Suprapubic skin (tissue), 4 donors: ENCODE results near the gene SYNE2. TPM values are rescaled to one million over a fixed set of nuclear protein-coding genes. Genes with fewer than 3 reads are reported as not detected.
A peak's percentile ranks its signal among the peaks of the same experiment; 100 is the strongest.
"Not testable (repeated sequence)": the region's sequence is repeated elsewhere in the genome, so short reads cannot be mapped to it uniquely, and the experiment has no call there.

Experiments used
- DNase-seq, 2 donors: peaks; one replicate each; pipeline ENCODE4 v3.0.0-alpha.2; 2019; ENCODE audit warnings: low spot score in 2 of 2
- H3K27ac ChIP-seq: fragments of 200-600 bp; sonication (generic); one replicate; pipeline ENCODE4 v1.5.1; 2019
- H3K27me3 ChIP-seq: fragments of 200-600 bp; sonication (generic); one replicate; pipeline ENCODE4 v1.5.1; 2019
- H3K36me3 ChIP-seq: fragments of 200-600 bp; sonication (generic); one replicate; pipeline ENCODE4 v1.5.1; 2019
- H3K4me1 ChIP-seq: fragments of 200-600 bp; sonication (generic); one replicate; pipeline ENCODE4 v1.5.1; 2019
- H3K4me3 ChIP-seq: fragments of 200-600 bp; sonication (generic); one replicate; pipeline ENCODE4 v1.5.1; 2019; ENCODE audit warnings: mild to moderate bottlenecking
- H3K9me3 ChIP-seq: fragments of 200-600 bp; sonication (generic); one replicate; pipeline ENCODE4 v1.5.1; 2019
- EP300 ChIP-seq: sonication (generic); formaldehyde crosslinking; IDR thresholded peaks from one replicate; pipeline ENCODE4 v1.6.1; 2017; ENCODE audit warnings: antibody characterized with exemption
- POLR2A ChIP-seq, 2 donors: fragments of 450-650 bp; IDR thresholded peaks; one replicate each; pipeline ENCODE4 v1.6.1; 2017; ENCODE audit warnings: antibody characterized with exemption in 2 of 2, mild to moderate bottlenecking in 2 of 2, moderate library complexity in 2 of 2
- POLR2AphosphoS5 ChIP-seq, 3 donors: sonication (generic); formaldehyde crosslinking; IDR thresholded peaks; one replicate each; pipeline ENCODE4 v1.6.1; 2017; ENCODE audit warnings: antibody characterized with exemption in 3 of 3
- WGBS: methylation state at CpG from one replicate; pipeline ENCODE4 v1.1.5; 2018; 5-methylcytosine and 5-hydroxymethylcytosine counted together
- total RNA-seq, 4 donors: library from RNA; depleted of rRNA; stranded (reverse); fragments of >200 nt; gene quantifications; one replicate each; pipeline ENCODE4 v1.1.0, GENCODE V29; 2016
- TF ChIP-seq, protein P1 (sequence below), 2 donors: fragments of 200-600 bp in 1 of 2; fragments of 450-650 bp in 1 of 2; sonication (generic) in 1 of 2; IDR thresholded peaks; one replicate each; pipeline ENCODE4 v1.5.1; 2016 to 2019; ENCODE audit warnings: antibody characterized with exemption in 2 of 2, mild to moderate bottlenecking in 1 of 2, moderate library complexity in 1 of 2

Gene SYNE2
- total RNA-seq, 4 donors from 2014 or later: 234 to 658 (median 244) TPM

- H3K9me3 ChIP-seq: no peaks in the 10 kb centered on the region
- H3K27ac ChIP-seq: no peak overlapping the region
- no peak overlapping the region for H3K4me3 ChIP-seq
- H3K4me1 ChIP-seq: peaks cover 46% of the 10 kb centered on the region
- TF ChIP-seq POLR2AphosphoS5 (IDR thresholded peaks at IDR 0.05) (no peak), POLR2A (IDR thresholded peaks at IDR 0.05) (no peak), EP300 (no peak)
- TF ChIP-seq, protein P1, sequence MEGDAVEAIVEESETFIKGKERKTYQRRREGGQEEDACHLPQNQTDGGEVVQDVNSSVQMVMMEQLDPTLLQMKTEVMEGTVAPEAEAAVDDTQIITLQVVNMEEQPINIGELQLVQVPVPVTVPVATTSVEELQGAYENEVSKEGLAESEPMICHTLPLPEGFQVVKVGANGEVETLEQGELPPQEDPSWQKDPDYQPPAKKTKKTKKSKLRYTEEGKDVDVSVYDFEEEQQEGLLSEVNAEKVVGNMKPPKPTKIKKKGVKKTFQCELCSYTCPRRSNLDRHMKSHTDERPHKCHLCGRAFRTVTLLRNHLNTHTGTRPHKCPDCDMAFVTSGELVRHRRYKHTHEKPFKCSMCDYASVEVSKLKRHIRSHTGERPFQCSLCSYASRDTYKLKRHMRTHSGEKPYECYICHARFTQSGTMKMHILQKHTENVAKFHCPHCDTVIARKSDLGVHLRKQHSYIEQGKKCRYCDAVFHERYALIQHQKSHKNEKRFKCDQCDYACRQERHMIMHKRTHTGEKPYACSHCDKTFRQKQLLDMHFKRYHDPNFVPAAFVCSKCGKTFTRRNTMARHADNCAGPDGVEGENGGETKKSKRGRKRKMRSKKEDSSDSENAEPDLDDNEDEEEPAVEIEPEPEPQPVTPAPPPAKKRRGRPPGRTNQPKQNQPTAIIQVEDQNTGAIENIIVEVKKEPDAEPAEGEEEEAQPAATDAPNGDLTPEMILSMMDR (IDR thresholded peaks at IDR 0.05): no peak
- no peaks in the 10 kb centered on the region for H3K36me3 ChIP-seq
- WGBS: 48% methylated on average over 4 of the region's 4 CpGs
- no peaks in the 10 kb centered on the region for H3K27me3 ChIP-seq
- no peak for DNase-seq
Measured at GRCh38 chr14:63855281-63855680, 2.5 kb downstream of the SYNE2 start.

- H3K27ac ChIP-seq: no peak overlapping the region
- DNase-seq: no peak
- TF ChIP-seq, protein P1 (IDR thresholded peaks at IDR 0.05): no peak
- TF ChIP-seq EP300 (no peak), POLR2A (IDR thresholded peaks at IDR 0.05) (no peak), POLR2AphosphoS5 (IDR thresholded peaks at IDR 0.05) (no peak)
- 69% methylated on average over 3 of the region's 3 CpGs for WGBS
- H3K27me3 ChIP-seq: no peaks in the 10 kb centered on the region
- no peaks in the 10 kb centered on the region for H3K9me3 ChIP-seq
- H3K4me3 ChIP-seq: no peak overlapping the region
- peaks cover 52% of the 10 kb centered on the region for H3K4me1 ChIP-seq
- H3K36me3 ChIP-seq: no peaks in the 10 kb centered on the region
Measured at GRCh38 chr14:63857466-63858030, 4.7 kb downstream of the SYNE2 start.

DNA sequence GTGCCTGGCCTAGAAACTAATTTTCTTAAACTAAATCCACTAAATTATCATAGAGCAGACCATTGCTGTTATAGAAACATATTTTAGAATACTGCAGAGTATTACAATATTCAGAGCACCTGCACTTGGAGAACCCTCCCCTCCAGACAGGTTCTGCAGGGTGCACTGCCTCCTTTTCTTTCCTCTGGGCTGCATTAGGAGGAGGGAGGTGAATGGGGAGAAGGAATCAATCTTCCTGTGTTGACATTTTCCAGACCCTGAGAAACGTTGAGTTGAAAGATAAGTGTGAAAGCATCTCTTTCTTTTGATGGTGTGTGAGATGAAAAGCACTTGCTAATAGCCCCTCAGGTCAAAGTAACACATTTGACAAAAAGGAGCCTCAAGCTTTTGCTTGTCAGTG lies 7.3 kb downstream of the SYNE2 start:
- no peak for DNase-seq
- 33% methylated on average over 1 of the region's 1 CpG for WGBS
- Histone ChIP-seq H3K4me1 (peaks cover 58% of the 10 kb centered on the region), H3K27me3 (no peaks in the 10 kb centered on the region), H3K4me3 (no peak overlapping the region), H3K36me3 (no peaks in the 10 kb centered on the region), H3K27ac (no peak overlapping the region), H3K9me3 (no peaks in the 10 kb centered on the region)
- TF ChIP-seq EP300 (no peak), POLR2AphosphoS5 (IDR thresholded peaks at IDR 0.05) (no peak), POLR2A (IDR thresholded peaks at IDR 0.05) (no peak)
- TF ChIP-seq, protein P1 (IDR thresholded peaks at IDR 0.05): no peak

DNA sequence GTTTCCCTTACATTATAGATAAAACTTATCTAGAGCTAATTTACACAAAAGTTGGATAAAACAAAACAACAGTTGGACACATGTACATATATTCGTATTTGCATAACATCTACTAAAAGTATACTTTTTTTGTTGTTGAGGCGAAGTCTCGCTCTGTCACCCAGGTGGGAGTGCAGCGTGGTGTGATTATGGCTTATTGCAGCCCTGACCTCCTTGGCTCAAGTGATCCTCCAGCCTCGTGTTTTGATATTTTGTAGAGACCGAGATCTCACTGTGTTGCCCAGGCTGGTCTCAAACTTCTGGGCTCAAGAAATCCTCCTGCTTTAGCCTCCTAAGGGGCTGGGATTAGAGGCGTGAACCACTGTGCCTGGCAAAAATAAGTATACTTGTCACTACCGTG lies 9.4 kb downstream of the SYNE2 start:
- TF ChIP-seq, protein P1 (IDR thresholded peaks at IDR 0.05): no peak
- TF ChIP-seq POLR2AphosphoS5 (IDR thresholded peaks at IDR 0.05) (no peak), POLR2A (IDR thresholded peaks at IDR 0.05) (no peak), EP300 (no peak)
- no peaks in the 10 kb centered on the region for H3K9me3 ChIP-seq
- no peak overlapping the region for H3K27ac ChIP-seq
- 83% methylated on average over 8 of the region's 8 CpGs for WGBS
- DNase-seq: no peak
- H3K4me1 ChIP-seq: peaks cover 59% of the 10 kb centered on the region
- no peak overlapping the region for H3K4me3 ChIP-seq
- no peaks in the 10 kb centered on the region for H3K27me3 ChIP-seq
- no peaks in the 10 kb centered on the region for H3K36me3 ChIP-seq

GRCh38 chr14:63863004-63863403 lies 10.2 kb downstream of the SYNE2 start:
- WGBS: 69% methylated on average over 6 of the region's 6 CpGs
- TF ChIP-seq POLR2AphosphoS5 (IDR thresholded peaks at IDR 0.05) (no peak), EP300 (no peak), POLR2A (IDR thresholded peaks at IDR 0.05) (no peak)
- TF ChIP-seq, protein P1 (IDR thresholded peaks at IDR 0.05): no peak
- no peak overlapping the region for H3K4me3 ChIP-seq
- no peaks in the 10 kb centered on the region for H3K27me3 ChIP-seq
- H3K9me3 ChIP-seq: no peaks in the 10 kb centered on the region
- H3K4me1 ChIP-seq: peaks cover 62% of the 10 kb centered on the region
- H3K36me3 ChIP-seq: no peaks in the 10 kb centered on the region
- H3K27ac ChIP-seq: peak overlapping the region; percentile 88
- no peak for DNase-seq

GRCh38 chr14:63864775-63865174 lies 12.0 kb downstream of the SYNE2 start:
- H3K27me3 ChIP-seq, H3K9me3 ChIP-seq, DNase-seq, H3K36me3 ChIP-seq: not testable (repeated sequence)
- WGBS: 8% methylated on average over 1 of the region's 2 CpGs
- peak overlapping the region; percentile 88 for H3K27ac ChIP-seq
- H3K4me3 ChIP-seq: peak overlapping the region; percentile 17
- peaks cover 77% of the 10 kb centered on the region for H3K4me1 ChIP-seq
